EL (cell line): Measurements from ENCODE around the gene CD83.
"Not testable (repeated sequence)": the region's sequence is repeated elsewhere in the genome, so short reads cannot be mapped to it uniquely, and the experiment has no call there.

ENCODE experiments used
- DNase-seq: peaks from one replicate; pipeline ENCODE4 v3.0.0-alpha.2; 2016

Gene CD83

GRCh38 chr6:14151300-14151699 is 33.7 kb downstream of the CD83 start:
- DNase-seq = not testable (repeated sequence)

GRCh38 chr6:14151773-14152172 is 34.2 kb downstream of the CD83 start:
- DNase-seq = no peak

GRCh38 chr6:14153228-14153627 is 35.7 kb downstream of the CD83 start:
- DNase-seq = no peak

GRCh38 chr6:14159090-14159489 is 41.5 kb downstream of the CD83 start:
- no peak for DNase-seq

GRCh38 chr6:14162826-14163225 is 45.3 kb downstream of the CD83 start:
- DNase-seq = no peak

GRCh38 chr6:14165091-14165490 is 47.5 kb downstream of the CD83 start:
- peak; percentile 85 for DNase-seq

- DNase-seq = no peak
Observed at GRCh38 chr6:14166839-14167238, 49.3 kb downstream of the CD83 start.

GRCh38 chr6:14170128-14170527 is 52.6 kb downstream of the CD83 start:
- DNase-seq = no peak

- no peak for DNase-seq
Observed at GRCh38 chr6:14172562-14172961, 55.0 kb downstream of the CD83 start.

GRCh38 chr6:14174226-14174625 is 56.7 kb downstream of the CD83 start:
- no peak for DNase-seq

- DNase-seq = no peak
Observed at GRCh38 chr6:14174996-14175395, 57.4 kb downstream of the CD83 start.

- DNase-seq = no peak
Observed at GRCh38 chr6:14176429-14176828, 58.9 kb downstream of the CD83 start.

- DNase-seq = peak; percentile 77
Observed at GRCh38 chr6:14177413-14178082, 60.0 kb downstream of the CD83 start.

GRCh38 chr6:14178083-14178445 is 60.5 kb downstream of the CD83 start:
- DNase-seq = peak; percentile 68

- DNase-seq = no peak
Observed at GRCh38 chr6:14180609-14181008, 63.0 kb downstream of the CD83 start.

- no peak for DNase-seq
Observed at GRCh38 chr6:14182916-14183315, 65.3 kb downstream of the CD83 start.
